Mammary epithelial cell (primary cell): ENCODE measurements around the gene FAM3D.

ENCODE experiments used
- CTCF ChIP-seq, 2 donors: IDR thresholded peaks in 1 of 2; conservative IDR thresholded peaks in 1 of 2; 2 replicates each; pipeline ENCODE4 v1.5.1; 2011 to 2012; ENCODE audit warnings: inconsistent platforms in 2 of 2, low read length in 2 of 2, mild to moderate bottlenecking in 2 of 2, control low read depth in 1 of 2, low read depth in 1 of 2; ENCODE audit not compliant: insufficient read depth in 1 of 2; ENCODE audit errors: extremely low read depth in 1 of 2
- EZH2 ChIP-seq: IDR thresholded peaks from 2 replicates; pipeline ENCODE4 v1.6.1; 2012; ENCODE audit warnings: low read length, inconsistent platforms, borderline replicate concordance

DNA sequence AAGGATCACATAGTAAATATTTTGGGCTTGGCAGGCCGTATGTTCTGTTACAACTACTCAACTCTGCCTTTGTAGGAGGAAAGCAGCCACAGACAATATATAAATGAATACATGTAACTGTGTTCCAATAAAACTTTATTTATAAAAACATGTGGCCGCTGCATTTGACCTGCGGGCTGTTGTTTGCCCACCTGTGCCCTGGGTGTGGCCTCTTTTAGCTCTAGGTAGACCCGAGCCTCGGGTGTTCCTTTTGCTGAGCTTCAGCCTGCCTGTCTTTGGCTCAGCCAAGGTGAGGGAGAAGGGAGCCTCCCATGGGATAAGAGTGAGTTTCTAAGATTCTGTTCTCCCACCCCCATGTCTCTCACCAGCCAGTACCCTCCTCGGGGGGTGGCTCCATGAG is 5.6 kb downstream of the FAM3D start:
- TF ChIP-seq CTCF (conservative IDR thresholded peaks at IDR 0.05 in 1 of 2, IDR thresholded peaks at IDR 0.05 in 1 of 2; ENCODE audit: extremely low read depth in 1 of 2, insufficient read depth in 1 of 2, low read depth in 1 of 2, low read length in 2 of 2) (no peak), EZH2 (no peak)
